GM23338 (cell line): ENCODE measurements around the gene CIAO1. TPM values are rescaled to one million over a fixed set of nuclear protein-coding genes. Genes with fewer than 3 reads are reported as not detected.

Experiments
- ATAC-seq: fragments of 200-7000 bp; cut with Tn5 transposase; 3 replicates; pipeline ENCODE4 v1.9.1; 2020
- DNase-seq: peaks from one replicate; pipeline ENCODE4 v3.0.0-alpha.2; 2015; ENCODE audit warnings: low spot score
- H2AFZ ChIP-seq: fragments of 200-600 bp; sonication (generic); 2 replicates; pipeline ENCODE4 v1.8.0; 2016; ENCODE audit warnings: antibody characterized with exemption, mild to moderate bottlenecking, moderate library complexity
- H3F3A ChIP-seq: fragments of 200-600 bp; sonication (generic); replicated peaks from 2 replicates; pipeline ENCODE4 v1.8.0; 2017; ENCODE audit warnings: antibody characterized with exemption, mixed run types, low read depth
- H3K27ac ChIP-seq: fragments of 200-600 bp; sonication (generic); 2 replicates; pipeline ENCODE4 v1.6.1; 2016; ENCODE audit warnings: low read depth
- H3K27me3 ChIP-seq: fragments of 200-600 bp; sonication (generic); 2 replicates; pipeline ENCODE4 v1.8.0; 2016; ENCODE audit warnings: mild to moderate bottlenecking, mixed run types, moderate library complexity; ENCODE audit not compliant: insufficient read depth
- H3K36me3 ChIP-seq: fragments of 200-600 bp; sonication (generic); 2 replicates; pipeline ENCODE4 v1.8.0; 2016; ENCODE audit warnings: mild to moderate bottlenecking; ENCODE audit not compliant: insufficient read depth
- H3K4me1 ChIP-seq: fragments of 200-600 bp; sonication (generic); 2 replicates; pipeline ENCODE4 v1.8.0; 2016; ENCODE audit warnings: mild to moderate bottlenecking, moderate library complexity; ENCODE audit not compliant: insufficient read depth
- H3K4me2 ChIP-seq: fragments of 200-600 bp; sonication (generic); 2 replicates; pipeline ENCODE4 v1.7.1; 2017; ENCODE audit warnings: mixed run types
- H3K4me3 ChIP-seq: fragments of 200-600 bp; sonication (generic); 2 replicates; pipeline ENCODE4 v1.6.1; 2016; ENCODE audit warnings: mixed run types
- H3K79me2 ChIP-seq: fragments of 200-600 bp; sonication (generic); replicated peaks from 2 replicates; pipeline ENCODE4 v1.8.0; 2017; ENCODE audit warnings: mild to moderate bottlenecking; ENCODE audit not compliant: insufficient read depth
- H3K9me2 ChIP-seq: fragments of 200-600 bp; sonication (generic); 2 replicates; pipeline ENCODE4 v1.8.0; 2017; ENCODE audit not compliant: insufficient read depth
- H4K20me1 ChIP-seq: fragments of 200-600 bp; sonication (generic); replicated peaks from 2 replicates; pipeline ENCODE4 v1.8.0; 2017; ENCODE audit warnings: mild to moderate bottlenecking; ENCODE audit not compliant: insufficient read depth
- H3K27ac Mint-ChIP-seq: 2 replicates; pipeline ENCODE4 v1.8.0; 2020; ENCODE audit warnings: inconsistent platforms, mild to moderate bottlenecking, moderate library complexity, mixed read lengths
- H3K27me3 Mint-ChIP-seq: 3 replicates; pipeline ENCODE4 v1.8.0; 2022; ENCODE audit warnings: low read depth, mild to moderate bottlenecking, moderate library complexity, mixed read lengths, inconsistent platforms; ENCODE audit not compliant: insufficient read depth, poor library complexity
- H3K36me3 Mint-ChIP-seq: 3 replicates; pipeline ENCODE4 v1.8.0; 2021; ENCODE audit warnings: low read depth, mild to moderate bottlenecking, inconsistent platforms, moderate library complexity, mixed read lengths
- H3K4me1 Mint-ChIP-seq: 3 replicates; pipeline ENCODE4 v1.8.0; 2020; ENCODE audit warnings: mild to moderate bottlenecking, inconsistent platforms, mixed read lengths
- H3K4me3 Mint-ChIP-seq: 3 replicates; pipeline ENCODE4 v1.8.0; 2021; ENCODE audit warnings: moderate library complexity, mild to moderate bottlenecking, inconsistent platforms, mixed read lengths
- H3K9me3 Mint-ChIP-seq: 3 replicates; pipeline ENCODE4 v1.8.0; 2020; ENCODE audit warnings: moderate library complexity, mild to moderate bottlenecking, inconsistent platforms, mixed read lengths
- CREB1 ChIP-seq: fragments of 250-450 bp; sonication (Bioruptor Pico); IDR thresholded peaks from 2 replicates; pipeline ENCODE4 v1.5.0; 2020; ENCODE audit warnings: low read depth, mild to moderate bottlenecking, moderate library complexity
- CTCF ChIP-seq, 2 experiments: fragments of 200-600 bp in 1 of 2; sonication (generic) in 1 of 2; conservative IDR thresholded peaks; 2 replicates each; pipeline versions ENCODE4 v1.5.1 to v1.6.1; 2016 to 2017; ENCODE audit warnings: antibody characterized with exemption in 2 of 2, low read depth in 2 of 2, mild to moderate bottlenecking in 2 of 2, moderate library complexity in 1 of 2
- ETS1 ChIP-seq: IDR thresholded peaks from 2 replicates; pipeline ENCODE4 v1.6.1; 2016; ENCODE audit warnings: antibody characterized with exemption
- EZH2 ChIP-seq: fragments of 200-600 bp; sonication (generic); IDR thresholded peaks from one replicate; pipeline ENCODE4 v1.8.0; 2017; ENCODE audit warnings: antibody characterized with exemption, mild to moderate bottlenecking, low read depth; ENCODE audit not compliant: unreplicated experiment
- JUNB ChIP-seq: IDR thresholded peaks from one replicate; pipeline ENCODE4 v1.6.1; 2016; ENCODE audit warnings: antibody characterized with exemption; ENCODE audit not compliant: unreplicated experiment
- NANOG ChIP-seq: IDR thresholded peaks from 2 replicates; pipeline ENCODE4 v1.6.1; 2016; ENCODE audit warnings: antibody characterized with exemption, borderline replicate concordance
- POLR2AphosphoS5 ChIP-seq: IDR thresholded peaks from 2 replicates; pipeline ENCODE4 v1.6.1; 2016; ENCODE audit warnings: antibody characterized with exemption, low read depth
- ZNF114 ChIP-seq: fragments of 250-450 bp; sonication (Bioruptor Pico); IDR thresholded peaks from 2 replicates; pipeline ENCODE4 v1.5.0; 2020; ENCODE audit warnings: mild to moderate bottlenecking, moderate library complexity
- ZNF331 ChIP-seq: fragments of 250-450 bp; sonication (Bioruptor Pico); IDR thresholded peaks from 2 replicates; pipeline ENCODE4 v1.5.0; 2020; ENCODE audit warnings: low read depth, mild to moderate bottlenecking, moderate library complexity
- ZNF462 ChIP-seq: fragments of 250-450 bp; sonication (Bioruptor Pico); IDR thresholded peaks from 2 replicates; pipeline ENCODE4 v1.5.0; 2020; ENCODE audit warnings: mild to moderate bottlenecking, moderate library complexity
- polyA plus RNA-seq: library from polyadenylated mRNA; unstranded; fragments of >200 nt; fragmentation: Nextera tagmentation; extraction: Ambion mirVana; gene quantifications from 2 replicates; pipeline ENCODE4 v1.2.1, GENCODE V29; 2016
- total RNA-seq: library from RNA; depleted of rRNA; stranded (reverse); fragments of >200 nt; shearing (Covaris generic); gene quantifications from 2 replicates; pipeline ENCODE4 v1.2.3, GENCODE V29; 2014

The CIAO1 gene
- total and polyA plus RNA-seq, 2 experiments from 2014 or later: 48.8 to 119 TPM

- no peaks in the 10 kb centered on the region for H3K27me3 ChIP-seq
- H3K27ac Mint-ChIP-seq: peak overlapping the region; percentile 99
- H3K4me2 ChIP-seq: peak overlapping the region; percentile 92
- H4K20me1 ChIP-seq: peaks cover 11% of the 10 kb centered on the region; the same call in 1 of the 2 replicates
- ATAC-seq (no peak; the same call in 2 of the 3 replicates), DNase-seq (peak; percentile 4)
- no peaks in the 10 kb centered on the region; the same call in 1 of the 2 replicates for H3K4me1 ChIP-seq
- H3K4me3 ChIP-seq: peak overlapping the region; percentile 75
- H3K4me1 Mint-ChIP-seq: peaks cover 17% of the 10 kb centered on the region
- peaks cover 38% of the 10 kb centered on the region for H3K79me2 ChIP-seq
- H3K9me2 ChIP-seq: no peaks in the 10 kb centered on the region
- TF ChIP-seq ETS1: no peak
- H2AFZ ChIP-seq: peak overlapping the region; percentile 25
- H3F3A ChIP-seq: no peaks in the 10 kb centered on the region; the same call in 1 of the 2 replicates
- peaks cover 40% of the 10 kb centered on the region for H3K36me3 Mint-ChIP-seq
- H3K27ac ChIP-seq: peak overlapping the region; percentile 90
- H3K9me3 Mint-ChIP-seq: no peaks in the 10 kb centered on the region
- H3K36me3 ChIP-seq: peaks cover 31% of the 10 kb centered on the region
- H3K27me3 Mint-ChIP-seq: no peaks in the 10 kb centered on the region
- H3K4me3 Mint-ChIP-seq: peak overlapping the region; percentile 100
Measured at GRCh38 chr2:96305979-96306308, 39.9 kb downstream of the CIAO1 start.

GRCh38 chr2:96306370-96306769 is 40.3 kb downstream of the CIAO1 start:
- Histone ChIP-seq H4K20me1 (peaks cover 7% of the 10 kb centered on the region; the same call in 1 of the 2 replicates), H3K27ac (peak overlapping the region; percentile 90), H3K4me1 (no peaks in the 10 kb centered on the region; the same call in 1 of the 2 replicates), H3K4me2 (peak overlapping the region; percentile 92), H3K4me3 (peak overlapping the region; percentile 75), H3F3A (no peaks in the 10 kb centered on the region; the same call in 1 of the 2 replicates), H3K79me2 (peaks cover 35% of the 10 kb centered on the region), H3K27me3 (no peaks in the 10 kb centered on the region), H3K36me3 (peaks cover 27% of the 10 kb centered on the region), H2AFZ (peak overlapping the region; percentile 25; the same call in 1 of the 2 replicates), H3K9me2 (no peaks in the 10 kb centered on the region)
- ATAC-seq (no peak), DNase-seq (no peak)
- peaks cover 17% of the 10 kb centered on the region for H3K4me1 Mint-ChIP-seq
- H3K27ac Mint-ChIP-seq: peak overlapping the region; percentile 99
- peak overlapping the region; percentile 100 for H3K4me3 Mint-ChIP-seq
- H3K36me3 Mint-ChIP-seq: peaks cover 36% of the 10 kb centered on the region
- no peaks in the 10 kb centered on the region for H3K27me3 Mint-ChIP-seq
- H3K9me3 Mint-ChIP-seq: no peaks in the 10 kb centered on the region
- TF ChIP-seq EZH2 (no peak), ZNF462 (no peak), ETS1 (no peak), NANOG (no peak), CTCF (conservative IDR thresholded peaks at IDR 0.05; ENCODE audit: low read depth in 2 of 2) (no peak), CREB1 (CRISPR knock-in tag) (no peak), POLR2AphosphoS5 (no peak), ZNF114 (CRISPR knock-in tag) (no peak), ZNF331 (CRISPR knock-in tag) (no peak), JUNB (no peak)
